LHCN-M2 (cell line): ENCODE results near the gene TPST1. TPM values are rescaled to one million over a fixed set of nuclear protein-coding genes. Genes with fewer than 3 reads are reported as not detected.
A peak's percentile ranks its signal among the peaks of the same experiment; 100 is the strongest.
"Not testable (repeated sequence)": the region's sequence is repeated elsewhere in the genome, so short reads cannot be mapped to it uniquely, and the experiment has no call there.

Source experiments
- DNase-seq: peaks from one replicate; pipeline ENCODE4 v3.0.0-alpha.2; 2012; ENCODE audit warnings: low read depth
- total RNA-seq: library from RNA; depleted of rRNA; stranded (reverse); fragments of >200 nt; gene quantifications from 2 replicates; pipeline ENCODE4 v1.2.3, GENCODE V29; 2014

TPST1 gene
- total RNA-seq, 1 experiment from 2014 or later, result 53.6 TPM

DNA sequence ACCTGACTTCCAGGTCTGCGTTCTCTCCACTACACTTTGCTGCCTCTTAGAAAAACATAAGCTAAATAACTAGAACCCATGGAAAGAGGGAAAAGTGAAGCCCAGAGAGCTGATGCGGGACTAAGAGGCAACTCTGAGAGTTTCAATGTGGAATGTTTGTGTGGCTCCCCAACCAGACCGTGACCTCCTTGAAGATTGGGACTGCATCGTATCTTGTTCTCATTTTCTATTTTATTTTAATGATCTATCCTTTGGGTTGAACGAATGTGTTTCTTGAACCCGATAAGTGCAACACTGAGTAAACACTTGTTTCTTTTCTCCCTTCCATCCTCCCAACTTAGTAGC lies 77.4 kb downstream of the TPST1 start:
- no peak for DNase-seq

DNA sequence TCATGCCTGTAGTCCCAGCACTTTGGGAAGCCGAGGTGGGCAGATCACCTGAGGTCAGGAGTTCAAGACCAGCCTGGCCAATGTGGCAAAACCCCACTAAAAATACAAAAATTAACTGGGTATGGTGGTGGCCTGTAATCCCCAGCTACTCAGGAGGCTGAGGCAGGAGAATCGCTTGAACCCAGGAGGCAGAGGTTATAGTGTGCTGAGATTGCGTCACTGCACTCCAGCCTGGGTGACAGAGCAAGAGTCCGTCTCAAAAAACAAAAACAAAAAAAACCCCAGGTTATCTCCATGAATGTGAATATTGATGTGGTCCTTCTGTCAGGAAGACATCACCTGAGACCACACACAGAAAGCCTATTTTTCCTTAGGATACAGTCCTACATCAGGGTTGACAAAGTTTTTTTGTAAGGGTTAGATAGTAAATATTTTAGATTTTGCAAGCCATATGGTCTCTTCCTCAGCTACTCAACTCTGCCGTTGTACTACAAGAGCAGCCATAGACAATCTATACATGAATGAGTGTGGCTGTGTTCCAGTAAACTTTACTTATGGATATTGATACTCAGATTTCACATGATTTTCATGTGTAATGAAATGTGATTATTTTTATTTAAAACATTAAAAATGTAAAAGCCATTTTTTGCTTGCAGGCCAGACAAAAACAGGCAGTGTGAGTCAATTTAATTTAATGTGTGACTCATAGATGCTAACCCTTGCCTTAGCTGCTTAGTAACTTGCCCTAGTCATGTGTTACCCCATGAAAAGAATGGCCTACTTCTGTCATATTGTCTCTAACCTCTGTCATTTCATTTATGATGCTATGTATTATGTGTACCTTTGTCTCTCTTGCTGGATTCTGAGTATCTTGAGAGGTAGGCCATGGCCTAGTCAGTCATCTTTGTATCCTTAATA lies 78.1 kb downstream of the TPST1 start:
- DNase-seq, result peak; percentile 89

DNA sequence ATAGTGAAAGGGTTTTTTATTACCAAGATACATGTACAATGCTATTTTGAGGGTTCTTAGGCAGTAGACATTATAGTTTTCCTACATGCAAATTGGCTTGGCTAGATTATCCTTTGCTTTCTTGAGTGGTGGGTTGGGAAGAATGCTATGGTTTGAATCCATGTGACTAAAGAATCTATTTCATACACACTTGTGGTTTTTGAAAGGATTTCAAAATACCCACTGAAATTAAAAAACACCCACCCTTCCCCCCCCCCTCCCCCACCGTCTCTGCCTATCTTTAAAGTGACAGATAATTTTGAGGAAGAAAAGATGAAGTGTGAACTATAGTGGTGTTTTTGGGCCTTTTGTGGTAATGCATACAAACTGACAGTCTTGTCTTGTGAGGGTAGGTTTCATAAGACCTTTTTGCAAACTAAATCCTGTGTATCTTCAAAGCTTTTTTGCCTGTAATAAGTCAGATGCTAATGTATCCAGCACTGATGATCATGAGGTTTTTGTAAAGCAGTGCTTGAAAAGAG lies 90.9 kb downstream of the TPST1 start:
- peak; percentile 48 for DNase-seq

DNA sequence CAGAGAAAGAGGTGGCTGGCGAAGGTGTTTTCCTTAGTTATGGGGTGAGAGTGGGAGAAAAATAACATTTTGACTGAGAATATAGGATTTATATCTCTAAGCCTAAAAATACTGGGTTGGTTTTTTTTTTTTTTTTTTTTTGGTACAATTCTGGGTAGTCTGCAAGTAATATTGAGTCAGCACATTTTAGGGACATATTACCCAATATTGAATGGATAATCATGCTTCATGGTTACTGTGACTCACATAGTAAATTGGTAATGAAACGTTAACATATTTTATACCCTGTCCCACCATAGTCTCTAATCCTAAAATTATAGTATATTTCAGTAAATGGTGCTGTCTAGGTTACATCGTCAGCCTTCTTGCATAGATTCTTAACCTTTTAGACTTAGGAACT lies 91.4 kb downstream of the TPST1 start:
- DNase-seq, result peak; percentile 66

DNA sequence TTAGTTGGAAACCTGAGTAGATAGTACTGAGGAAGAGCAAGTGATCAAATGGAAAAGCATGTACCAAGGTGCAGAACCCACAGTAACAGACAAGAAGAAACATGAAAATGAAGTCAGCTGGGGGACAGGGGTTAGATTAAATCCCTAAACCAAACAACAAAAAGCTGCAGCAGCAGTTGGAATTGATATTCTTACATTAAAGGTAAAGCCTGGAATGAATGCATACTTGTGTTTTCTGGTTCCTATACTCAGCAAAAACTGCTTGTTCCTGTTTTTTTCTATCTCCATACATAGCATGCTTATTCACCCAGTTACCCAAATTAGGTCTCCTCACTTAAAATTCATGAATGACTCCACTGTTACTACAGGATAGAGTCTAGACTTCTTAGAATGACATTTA lies 92.4 kb downstream of the TPST1 start:
- DNase-seq, result no peak

DNA sequence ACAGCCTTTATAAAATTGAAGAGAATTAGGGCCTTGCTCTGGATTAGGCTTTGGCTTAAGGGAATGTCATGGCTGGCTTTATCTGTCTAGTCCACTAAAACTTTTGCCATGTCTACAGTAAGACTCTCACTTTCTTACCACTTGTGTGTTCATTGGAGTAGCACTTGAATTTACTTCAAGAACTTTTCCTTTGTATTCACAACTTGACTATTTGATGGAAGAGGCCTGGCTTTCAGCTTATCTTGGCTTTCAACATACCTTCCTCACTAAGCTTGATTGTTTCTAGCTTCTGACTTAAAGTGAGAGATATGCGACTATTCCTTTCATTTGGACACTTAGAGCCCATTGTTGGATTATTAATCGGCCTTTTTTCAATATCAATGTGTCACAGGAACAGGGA lies 96.1 kb downstream of the TPST1 start:
- no peak for DNase-seq

DNA sequence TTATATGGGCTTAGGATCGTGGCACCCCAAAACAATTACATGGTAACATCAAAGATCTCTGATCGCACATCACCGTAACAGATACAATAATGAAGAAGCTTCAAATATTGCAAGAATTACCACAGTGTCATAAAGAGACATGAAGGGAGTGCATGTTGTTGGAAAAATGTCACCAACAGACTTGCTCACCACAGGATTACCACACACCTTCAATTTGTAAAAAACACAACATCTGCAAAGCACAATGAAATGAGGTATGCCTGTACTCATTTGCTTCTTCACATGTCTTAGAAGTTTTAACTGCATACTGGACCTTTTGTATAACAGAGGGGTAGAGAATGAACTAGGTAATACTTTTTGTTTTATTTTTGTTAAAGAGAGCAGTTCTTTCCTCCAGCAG lies 96.6 kb downstream of the TPST1 start:
- no peak for DNase-seq

DNA sequence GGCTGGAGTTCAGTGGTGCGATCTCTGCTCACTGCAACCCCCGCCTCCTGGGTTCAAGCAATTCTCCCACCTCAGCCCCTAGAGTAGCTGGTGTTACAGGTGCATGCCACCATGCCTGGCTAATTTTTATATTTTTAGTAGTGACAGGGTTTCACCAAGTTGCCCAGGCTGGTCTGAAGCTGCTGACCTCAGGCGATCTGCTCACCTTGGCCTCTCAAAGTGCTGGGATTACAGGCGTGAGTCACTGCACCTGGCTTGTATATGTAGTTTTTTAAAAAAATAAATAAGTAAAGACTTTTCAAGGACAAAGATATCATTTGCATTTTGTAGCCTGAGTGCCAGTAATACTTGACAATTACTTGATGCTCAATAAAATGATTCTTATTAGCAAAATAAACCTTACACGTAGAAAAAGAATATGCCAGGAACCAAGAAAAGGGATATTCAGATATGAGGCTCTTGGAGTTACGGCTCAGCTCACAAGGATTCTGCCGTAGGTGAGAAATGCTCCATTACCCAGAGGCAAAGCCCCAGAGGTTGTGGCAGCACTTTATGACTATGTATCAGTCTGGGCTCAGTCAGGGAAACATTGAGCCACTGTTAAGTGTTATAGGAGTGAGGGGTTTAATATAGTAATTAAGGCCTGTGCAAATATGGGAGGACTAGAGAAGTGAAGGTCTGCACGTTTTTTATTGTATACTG lies 98.5 kb downstream of the TPST1 start:
- no peak for DNase-seq

DNA sequence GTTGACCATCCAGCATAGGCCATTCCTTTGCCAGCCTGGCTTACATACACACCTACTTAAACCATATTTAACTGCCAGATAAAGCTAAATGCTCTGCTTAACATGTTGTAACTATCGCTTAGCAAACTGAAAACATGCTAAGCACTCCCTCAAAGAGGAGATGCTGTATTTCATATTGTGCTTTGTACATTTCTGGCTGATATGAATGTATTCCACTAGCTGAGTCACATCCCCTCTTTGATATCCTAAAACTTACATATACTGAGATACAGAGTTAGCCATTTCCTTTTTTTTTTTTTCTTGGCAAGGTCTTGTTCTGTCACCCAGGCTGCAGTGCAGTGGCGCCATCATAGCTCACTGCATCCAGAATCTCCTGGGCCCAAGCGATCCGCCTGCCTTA lies 99.4 kb downstream of the TPST1 start:
- DNase-seq, result peak; percentile 35

DNA sequence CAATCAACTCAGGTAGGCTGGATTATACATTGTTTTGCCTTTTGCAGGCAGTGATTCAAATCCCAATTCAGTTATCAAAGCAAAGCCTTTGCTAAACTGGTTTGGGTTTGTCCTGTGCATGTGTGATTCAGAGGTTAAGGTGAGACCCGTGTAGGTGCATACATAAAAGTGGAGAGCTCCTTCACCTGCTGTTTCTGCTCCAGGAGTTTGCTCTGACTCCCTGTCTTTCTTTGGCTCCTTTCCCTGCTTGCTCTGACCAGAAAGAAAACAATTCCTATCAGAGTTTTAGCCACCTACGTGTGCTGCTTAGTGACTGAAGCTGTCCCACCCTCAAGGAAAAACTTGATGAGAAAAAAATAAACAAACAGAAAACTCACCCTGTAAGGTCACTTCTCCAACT lies 101.1 kb downstream of the TPST1 start:
- DNase-seq, result no peak

DNA sequence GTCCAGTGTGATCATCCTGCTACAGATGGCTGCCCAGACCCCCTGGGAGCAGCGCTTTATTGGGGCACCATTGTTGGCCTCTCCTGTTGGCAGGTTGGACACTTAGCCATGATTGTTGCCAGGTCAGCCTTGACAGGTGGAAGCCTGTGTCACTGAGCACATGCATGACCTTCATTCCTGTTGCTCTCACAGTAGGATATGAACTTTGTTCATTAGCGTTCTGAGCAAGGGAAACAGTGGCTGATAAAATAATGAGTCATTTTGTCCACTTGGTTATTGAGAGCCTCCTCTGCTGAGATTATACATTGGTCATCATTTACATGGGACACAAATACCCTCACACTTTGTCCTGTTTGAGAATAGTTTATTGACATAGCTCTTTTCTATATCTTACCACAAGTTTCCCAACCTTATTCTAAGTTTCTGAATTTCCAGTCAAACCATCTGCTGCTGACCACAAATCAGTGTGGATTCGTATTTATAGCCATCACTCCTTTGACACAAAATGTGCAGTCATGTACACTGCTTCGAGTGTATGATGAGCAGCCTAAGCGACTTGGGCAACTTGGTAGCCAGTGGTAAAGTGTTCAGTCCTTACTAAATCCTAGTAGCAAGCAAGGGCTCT lies 102.6 kb downstream of the TPST1 start:
- peak; percentile 73 for DNase-seq

DNA sequence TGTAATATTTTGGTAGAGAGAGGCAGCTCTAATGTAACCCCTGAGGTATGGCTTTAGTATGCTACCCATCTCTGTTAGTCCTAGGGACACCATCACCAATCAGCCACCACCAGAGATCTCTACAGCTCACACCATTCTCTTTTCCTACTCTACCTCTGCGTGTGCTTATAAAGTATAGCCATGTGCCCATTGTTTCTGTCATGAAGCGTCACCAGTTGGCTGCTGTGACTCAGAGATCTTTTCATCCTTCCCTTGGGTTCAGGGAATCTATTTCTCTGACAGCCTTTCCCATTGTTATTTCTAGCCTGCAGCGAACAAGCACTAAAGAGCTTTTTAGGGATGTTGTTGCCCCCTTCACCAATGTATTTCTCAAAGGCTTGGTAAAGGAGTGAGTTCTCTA lies 103.3 kb downstream of the TPST1 start:
- DNase-seq, result no peak

DNA sequence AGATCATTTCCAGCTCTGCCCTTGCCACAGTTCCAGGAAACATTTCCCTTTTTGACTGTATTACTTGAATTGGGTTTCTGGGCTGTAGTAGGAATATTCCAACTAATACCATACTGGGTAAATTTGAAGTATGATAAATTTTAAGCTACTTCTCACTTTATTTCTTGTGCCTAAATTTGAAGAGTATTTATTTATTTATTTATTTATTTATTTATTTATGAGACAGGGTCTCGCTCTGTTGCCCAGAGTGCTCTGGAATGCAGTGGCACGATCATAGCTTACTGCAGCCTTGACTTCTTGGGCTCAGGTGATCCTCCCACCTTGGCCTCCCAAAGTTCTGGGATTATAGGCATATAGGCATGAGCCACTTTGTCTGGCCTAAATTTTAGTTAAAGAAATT lies 105.5 kb downstream of the TPST1 start:
- no peak for DNase-seq

DNA sequence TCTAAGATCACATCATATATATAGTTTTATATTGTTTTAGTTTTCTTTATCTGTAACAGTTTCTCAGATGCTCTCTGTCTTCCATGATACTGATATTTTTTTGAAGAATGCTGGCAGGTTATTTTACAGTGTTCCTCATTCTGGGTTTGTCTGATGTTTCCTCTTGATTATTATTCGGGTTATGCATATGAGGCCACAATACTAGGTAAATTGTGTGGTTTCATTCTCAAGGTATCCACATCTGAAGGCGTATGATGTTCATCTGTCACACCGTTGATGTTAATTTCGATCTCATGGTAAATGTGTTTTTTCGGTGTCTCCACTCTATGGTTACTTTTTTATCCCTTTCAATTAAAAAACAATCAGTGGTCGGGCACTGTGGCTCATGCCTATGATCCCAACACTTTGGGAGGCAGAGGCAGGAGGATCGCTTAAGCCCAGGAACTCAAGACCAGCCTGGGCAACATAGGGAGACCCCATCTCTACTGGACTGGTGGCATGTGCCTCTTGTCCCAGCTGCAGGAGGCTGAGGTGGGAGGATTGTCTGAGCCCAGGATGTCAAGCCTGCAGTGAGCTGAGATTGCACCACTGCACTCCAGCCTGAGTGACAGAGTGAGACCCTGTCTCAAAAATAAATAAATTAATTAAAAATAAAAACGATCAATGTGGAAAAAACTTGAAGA lies 108.9 kb downstream of the TPST1 start:
- no peak for DNase-seq

DNA sequence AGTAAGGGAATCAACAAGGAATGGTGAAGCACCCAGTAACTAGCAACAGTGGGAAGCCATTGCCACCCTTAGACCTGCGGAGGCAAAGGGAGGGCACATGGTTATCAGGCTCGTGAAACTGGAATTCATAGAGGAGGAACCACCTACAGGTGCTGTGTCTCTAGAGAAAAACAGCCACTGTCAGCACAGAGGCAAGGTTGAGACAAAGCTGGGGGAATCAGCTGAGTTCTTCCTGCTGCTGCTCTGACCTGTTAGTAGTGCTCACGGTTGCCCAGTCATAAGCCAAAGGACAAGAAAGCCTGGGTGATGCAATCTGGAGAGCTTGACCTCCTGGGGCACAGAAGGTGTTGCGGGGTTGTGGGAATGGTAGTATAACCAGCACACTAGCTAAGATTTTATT lies 110.1 kb downstream of the TPST1 start:
- DNase-seq, result no peak

DNA sequence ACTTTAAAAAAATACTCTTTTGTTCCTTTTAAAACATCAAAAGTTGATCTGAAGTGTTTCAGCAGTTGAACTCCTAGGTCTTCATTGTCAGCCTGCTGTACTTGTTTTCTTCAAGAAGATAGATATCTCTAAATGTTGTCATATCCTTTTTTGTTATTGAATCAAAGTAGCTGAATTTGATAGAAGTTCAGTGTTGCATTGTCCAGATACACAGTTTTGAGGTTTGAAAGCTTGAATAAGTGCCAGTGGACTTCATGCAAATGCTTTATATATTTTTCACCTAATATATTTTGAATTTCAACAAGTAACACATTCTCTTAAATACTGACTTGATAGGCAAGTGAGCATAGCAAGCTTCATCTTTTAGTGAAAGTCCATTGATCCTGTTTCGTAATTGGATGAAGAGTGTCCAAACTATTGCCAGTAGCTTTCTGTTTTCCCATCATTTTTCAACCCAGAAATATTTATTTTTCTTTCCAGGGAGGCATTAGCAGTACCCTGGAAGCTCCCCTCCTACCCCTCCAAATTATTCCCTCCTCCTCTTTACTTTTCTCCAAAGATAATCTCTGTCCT lies 114.4 kb downstream of the TPST1 start:
- DNase-seq, result no peak

DNA sequence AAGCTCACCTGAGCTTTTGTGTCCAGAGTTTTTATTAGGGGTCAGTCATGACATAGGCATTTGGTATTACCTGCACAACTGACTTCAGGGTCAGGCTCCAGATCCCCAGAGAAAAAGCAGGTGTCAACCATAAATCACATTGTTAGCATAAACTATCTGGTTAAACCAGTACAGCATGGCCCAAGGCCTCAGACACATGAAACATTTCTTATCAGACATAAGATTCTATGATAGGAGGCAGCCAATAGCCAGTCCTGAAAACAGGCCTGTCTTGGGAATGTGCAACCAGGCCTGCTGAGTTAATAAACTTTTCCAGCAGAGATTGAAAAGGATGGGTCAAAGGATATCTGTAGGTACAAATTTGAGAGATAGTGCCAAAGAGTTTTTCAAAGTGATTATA lies 116.1 kb downstream of the TPST1 start:
- DNase-seq, result peak; percentile 22

DNA sequence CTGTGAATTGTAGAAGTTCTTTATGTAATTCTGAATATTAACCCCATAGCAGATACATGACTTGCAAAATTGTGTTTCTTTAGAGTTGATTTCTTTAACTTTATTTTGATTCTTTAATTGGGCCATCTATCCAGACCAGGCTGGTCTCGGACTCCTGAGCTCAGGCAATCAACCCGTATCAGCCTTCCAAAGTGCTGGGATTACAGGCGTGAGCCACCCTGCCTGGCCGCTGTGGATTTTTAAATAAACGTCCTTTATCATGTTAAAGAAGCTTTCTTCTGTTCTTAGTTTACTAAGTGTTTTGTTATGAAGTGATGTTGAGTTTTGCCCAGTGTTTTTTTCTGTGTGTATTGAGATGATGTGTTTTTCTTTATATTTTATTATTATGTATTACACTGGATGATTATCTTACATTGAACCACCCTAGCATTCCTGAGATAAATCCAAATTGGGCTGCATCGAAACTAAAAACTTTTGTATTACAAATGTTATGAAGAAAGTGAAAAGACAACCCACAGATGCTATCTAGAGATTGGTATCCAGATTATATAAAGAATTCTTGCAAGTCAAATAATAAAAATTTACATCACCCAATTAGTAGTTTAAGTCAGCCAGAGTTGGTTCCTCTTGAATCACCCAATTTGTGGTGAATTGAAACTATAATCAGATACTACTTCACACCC lies 118.1 kb downstream of the TPST1 start:
- DNase-seq, result no peak

DNA sequence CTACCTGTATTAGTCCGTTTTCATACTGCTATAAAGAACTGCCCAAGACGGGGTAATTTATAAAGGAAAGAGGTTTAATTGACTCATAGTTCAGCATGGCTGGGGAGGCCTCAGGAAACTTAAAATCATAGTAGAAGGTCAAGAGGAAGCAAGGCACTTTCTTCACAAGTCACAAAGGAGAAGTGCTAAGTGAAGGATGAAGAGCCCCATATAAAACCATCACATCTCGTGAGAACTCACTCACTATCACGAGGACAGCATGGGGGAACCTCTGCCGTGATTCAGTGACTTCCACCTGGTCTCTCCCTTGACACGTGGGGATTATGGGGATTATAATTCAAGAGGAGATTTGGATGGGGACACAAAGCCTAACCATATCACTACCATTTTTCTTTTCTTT lies 119.9 kb downstream of the TPST1 start:
- DNase-seq, result not testable (repeated sequence)

DNA sequence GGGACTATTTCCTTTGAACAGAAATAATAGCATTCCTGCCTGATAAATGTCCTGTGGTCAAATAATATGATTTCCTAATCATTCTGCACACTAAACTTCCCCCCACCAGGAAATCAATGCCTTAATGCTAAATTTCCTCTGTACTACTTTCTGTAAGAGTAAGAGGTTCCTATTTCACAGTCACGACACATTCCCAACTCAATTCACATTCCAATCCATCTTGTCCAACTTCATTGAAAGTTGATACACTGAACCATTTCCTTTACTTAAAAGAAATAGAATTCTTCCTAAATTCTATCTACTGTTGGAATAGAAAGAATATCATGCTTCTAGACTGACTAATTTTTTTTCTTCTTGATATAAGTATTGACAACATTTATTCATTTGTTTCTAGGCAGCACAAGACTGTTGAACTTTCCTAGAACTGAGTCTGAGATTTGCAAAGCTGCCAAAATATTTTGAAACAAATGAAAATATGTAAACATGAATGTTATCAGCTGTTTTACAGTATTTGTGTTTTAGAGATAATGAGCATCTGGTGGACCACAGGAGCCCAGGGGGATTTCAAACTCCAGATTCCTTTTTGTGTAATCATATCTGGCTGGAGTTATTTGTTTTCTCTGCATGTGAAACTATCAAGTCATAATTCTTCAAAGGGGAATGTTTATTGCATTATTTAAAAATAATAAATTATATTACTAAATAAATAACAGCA lies 121.5 kb downstream of the TPST1 start:
- DNase-seq, result peak; percentile 96
